Measurements from ENCODE around the gene LYST. TPM values are rescaled to one million over a fixed set of nuclear protein-coding genes. Genes with fewer than 3 reads are reported as not detected.

LYST gene
- total RNA-seq, 1 donor: 30.4 TPM

DNA sequence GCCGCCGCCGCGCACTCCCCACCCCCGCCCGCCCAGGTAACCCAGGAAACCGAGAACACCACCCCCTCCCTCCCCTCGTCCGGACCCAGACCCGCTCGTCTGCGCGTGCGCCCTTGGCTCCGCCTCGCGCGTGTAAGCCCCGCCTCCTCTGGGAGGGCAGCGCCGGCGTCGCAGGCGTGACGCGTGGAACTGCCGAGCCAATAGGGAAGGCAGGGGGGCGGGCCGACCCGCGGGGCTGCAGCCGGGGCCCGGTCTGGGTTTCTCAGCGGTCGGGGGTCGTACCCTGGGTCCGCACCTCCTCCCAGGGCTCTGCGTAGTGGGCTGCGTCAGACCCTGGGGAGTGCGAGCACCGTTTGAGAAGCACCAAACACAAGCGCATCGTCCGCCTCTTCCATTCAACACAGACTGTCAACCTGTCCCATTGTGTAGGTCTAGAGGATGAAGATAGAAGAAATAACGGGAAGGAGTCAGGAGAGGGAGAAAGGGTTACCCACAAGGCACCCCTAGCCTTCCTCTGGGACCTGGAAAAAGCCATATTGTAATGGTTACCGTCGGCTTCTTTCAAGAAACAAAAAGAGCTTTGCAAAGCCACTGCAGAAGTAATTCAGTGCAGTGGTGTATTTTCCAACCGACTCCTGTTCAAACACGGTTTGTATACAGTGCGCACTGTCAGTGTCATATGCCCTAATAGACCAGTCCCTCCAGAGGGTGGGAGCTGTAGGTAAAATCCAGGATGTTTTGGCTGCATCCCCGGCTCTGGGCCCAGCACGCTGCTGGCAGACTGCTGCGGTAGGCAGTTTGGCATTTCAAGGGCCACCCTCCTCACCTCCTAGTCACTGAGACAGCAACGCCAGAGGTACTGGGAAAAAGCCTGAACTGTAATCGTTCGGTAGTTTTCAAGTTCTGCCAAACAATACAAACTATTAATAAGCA, 473 bp upstream of the LYST start:
- TF ChIP-seq, protein P1, sequence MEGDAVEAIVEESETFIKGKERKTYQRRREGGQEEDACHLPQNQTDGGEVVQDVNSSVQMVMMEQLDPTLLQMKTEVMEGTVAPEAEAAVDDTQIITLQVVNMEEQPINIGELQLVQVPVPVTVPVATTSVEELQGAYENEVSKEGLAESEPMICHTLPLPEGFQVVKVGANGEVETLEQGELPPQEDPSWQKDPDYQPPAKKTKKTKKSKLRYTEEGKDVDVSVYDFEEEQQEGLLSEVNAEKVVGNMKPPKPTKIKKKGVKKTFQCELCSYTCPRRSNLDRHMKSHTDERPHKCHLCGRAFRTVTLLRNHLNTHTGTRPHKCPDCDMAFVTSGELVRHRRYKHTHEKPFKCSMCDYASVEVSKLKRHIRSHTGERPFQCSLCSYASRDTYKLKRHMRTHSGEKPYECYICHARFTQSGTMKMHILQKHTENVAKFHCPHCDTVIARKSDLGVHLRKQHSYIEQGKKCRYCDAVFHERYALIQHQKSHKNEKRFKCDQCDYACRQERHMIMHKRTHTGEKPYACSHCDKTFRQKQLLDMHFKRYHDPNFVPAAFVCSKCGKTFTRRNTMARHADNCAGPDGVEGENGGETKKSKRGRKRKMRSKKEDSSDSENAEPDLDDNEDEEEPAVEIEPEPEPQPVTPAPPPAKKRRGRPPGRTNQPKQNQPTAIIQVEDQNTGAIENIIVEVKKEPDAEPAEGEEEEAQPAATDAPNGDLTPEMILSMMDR (IDR thresholded peaks at IDR 0.05; ENCODE audit: insufficient read depth, low read length): no peak
- H3K4me3 ChIP-seq (ENCODE audit: low read depth, low read length): peak overlapping the region; percentile 87
- peak; percentile 92 for DNase-seq (ENCODE audit: low read depth)

DNA sequence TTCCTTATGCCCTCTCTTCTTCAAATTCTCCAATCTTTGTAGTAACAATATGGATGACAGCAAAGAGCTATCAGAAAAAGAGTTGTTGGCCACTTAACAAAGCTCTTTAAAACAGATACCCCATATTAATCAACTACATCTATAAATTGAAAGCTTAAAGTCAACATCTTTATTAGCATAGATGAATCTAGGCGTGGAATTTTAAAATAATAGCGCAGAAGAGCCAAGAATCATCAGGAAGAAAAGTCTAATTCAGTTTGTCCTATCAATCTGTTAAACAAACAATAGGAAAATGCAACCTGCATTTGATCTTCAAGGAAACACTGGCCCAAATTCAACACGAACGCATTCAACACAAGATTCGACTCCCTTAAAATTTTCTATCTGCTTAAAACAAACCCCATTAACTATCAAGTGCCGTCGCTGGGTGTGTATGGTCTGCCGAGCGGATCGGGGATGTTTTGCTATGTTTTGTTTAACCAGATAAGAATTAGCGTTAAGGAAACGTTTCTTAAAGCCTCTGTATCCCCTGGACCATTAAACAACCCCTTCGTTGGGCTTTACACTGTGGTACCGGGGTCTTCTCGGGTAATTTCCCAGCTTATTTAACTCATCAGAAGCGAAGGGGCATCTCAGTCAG, 1.0 kb downstream of the LYST start:
- no peak for DNase-seq (ENCODE audit: low read depth)
- peak overlapping the region; percentile 87 for H3K4me3 ChIP-seq (ENCODE audit: low read depth, low read length)
- TF ChIP-seq, protein P1 (IDR thresholded peaks at IDR 0.05; ENCODE audit: insufficient read depth, low read length): no peak

GRCh38 chr1:235864931-235865525, 1.7 kb downstream of the LYST start:
- H3K4me3 ChIP-seq (ENCODE audit: low read depth, low read length): peak overlapping the region; percentile 87
- TF ChIP-seq, protein P1 (IDR thresholded peaks at IDR 0.05; ENCODE audit: insufficient read depth, low read length): no peak
- DNase-seq (ENCODE audit: low read depth): peak; percentile 27

DNA sequence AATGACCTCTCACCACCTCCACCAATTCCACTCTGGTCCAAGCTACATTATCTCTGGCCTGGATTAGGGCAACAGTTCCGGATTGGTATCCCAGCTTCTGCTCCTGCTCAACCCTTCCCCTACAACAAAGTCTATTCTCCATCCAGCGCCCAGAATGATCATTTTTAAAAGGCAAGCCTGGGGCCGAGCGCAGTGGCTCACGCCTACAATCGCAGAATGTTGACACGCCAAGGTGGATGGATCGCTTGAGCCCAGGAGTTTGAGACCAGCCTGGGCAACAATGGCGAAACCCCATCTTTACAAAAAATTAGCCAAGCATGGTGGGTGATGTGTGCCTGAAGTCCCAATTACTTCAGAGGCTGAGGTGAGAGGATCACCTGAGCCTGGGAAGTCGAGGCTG, 2.2 kb downstream of the LYST start:
- TF ChIP-seq, protein P1 (IDR thresholded peaks at IDR 0.05; ENCODE audit: insufficient read depth, low read length): no peak
- H3K4me3 ChIP-seq (ENCODE audit: low read depth, low read length): no peak overlapping the region
- DNase-seq (ENCODE audit: low read depth): no peak

- H3K4me3 ChIP-seq (ENCODE audit: low read depth, low read length): no peak overlapping the region
- TF ChIP-seq, protein P1 (IDR thresholded peaks at IDR 0.05; ENCODE audit: insufficient read depth, low read length): no peak
- no peak for DNase-seq (ENCODE audit: low read depth)
Observed at GRCh38 chr1:235863699-235864093, 3.0 kb downstream of the LYST start.

DNA sequence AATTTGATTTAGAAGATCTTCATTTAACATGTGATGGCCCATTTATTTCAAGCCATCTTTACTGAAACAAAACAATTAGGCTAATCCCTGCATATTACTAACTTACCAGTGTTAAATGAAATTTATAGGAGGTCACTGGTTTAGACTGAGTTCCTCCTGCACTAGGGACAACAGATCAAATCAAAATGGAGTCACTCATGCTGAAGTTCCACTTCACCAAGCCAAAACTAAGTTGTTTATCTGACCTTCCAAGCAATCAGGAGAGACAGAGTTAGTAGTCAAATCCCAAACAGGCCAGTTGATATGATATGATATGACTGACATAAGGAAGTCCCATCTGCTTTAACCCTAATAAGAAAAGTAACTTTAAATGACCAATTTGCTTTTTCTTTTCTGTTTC, 4.8 kb downstream of the LYST start:
- no peak for DNase-seq (ENCODE audit: low read depth)
- no peak overlapping the region for H3K4me3 ChIP-seq (ENCODE audit: low read depth, low read length)
- TF ChIP-seq, protein P1 (IDR thresholded peaks at IDR 0.05; ENCODE audit: insufficient read depth, low read length): no peak
